ENCODE results near the gene CBFA2T3.

The CBFA2T3 gene

DNA sequence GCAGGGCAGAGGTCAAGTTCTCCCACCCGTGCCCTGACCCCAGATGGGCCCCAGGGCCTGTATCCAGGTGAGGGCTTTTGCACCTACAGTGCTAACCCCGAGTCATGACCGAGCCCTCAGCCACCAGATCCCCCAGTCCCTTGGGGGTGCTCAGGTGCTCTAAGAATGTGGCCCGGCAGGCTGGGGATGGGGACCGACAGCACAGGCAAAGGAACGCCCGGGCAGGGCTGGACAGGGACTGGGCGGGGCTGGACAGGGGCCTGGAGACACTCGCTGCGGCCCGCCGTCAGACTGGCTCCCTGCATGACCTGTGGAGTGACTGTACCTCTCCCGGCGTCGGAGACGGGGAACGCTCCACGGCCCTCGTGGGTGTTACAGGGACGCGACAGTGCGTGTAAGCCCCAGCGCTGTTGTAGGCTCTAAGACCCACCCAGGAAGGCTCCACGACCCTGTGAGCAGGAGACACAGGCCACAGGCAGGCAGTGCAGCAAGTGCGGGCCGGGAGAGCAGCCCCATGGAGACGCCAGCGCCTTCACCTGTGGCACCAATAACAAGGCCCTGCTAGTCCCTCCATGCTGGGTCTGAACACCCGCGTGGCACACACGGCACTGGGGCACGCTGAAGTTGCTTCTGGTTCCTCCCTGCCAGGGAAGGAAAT is 38.8 kb downstream of the CBFA2T3 start:
- TF ChIP-seq, protein P1, sequence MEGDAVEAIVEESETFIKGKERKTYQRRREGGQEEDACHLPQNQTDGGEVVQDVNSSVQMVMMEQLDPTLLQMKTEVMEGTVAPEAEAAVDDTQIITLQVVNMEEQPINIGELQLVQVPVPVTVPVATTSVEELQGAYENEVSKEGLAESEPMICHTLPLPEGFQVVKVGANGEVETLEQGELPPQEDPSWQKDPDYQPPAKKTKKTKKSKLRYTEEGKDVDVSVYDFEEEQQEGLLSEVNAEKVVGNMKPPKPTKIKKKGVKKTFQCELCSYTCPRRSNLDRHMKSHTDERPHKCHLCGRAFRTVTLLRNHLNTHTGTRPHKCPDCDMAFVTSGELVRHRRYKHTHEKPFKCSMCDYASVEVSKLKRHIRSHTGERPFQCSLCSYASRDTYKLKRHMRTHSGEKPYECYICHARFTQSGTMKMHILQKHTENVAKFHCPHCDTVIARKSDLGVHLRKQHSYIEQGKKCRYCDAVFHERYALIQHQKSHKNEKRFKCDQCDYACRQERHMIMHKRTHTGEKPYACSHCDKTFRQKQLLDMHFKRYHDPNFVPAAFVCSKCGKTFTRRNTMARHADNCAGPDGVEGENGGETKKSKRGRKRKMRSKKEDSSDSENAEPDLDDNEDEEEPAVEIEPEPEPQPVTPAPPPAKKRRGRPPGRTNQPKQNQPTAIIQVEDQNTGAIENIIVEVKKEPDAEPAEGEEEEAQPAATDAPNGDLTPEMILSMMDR (IDR thresholded peaks at IDR 0.05; ENCODE audit: extremely low read depth, missing control alignments): no peak
- DNase-seq (ENCODE audit: low spot score): no peak

DNA sequence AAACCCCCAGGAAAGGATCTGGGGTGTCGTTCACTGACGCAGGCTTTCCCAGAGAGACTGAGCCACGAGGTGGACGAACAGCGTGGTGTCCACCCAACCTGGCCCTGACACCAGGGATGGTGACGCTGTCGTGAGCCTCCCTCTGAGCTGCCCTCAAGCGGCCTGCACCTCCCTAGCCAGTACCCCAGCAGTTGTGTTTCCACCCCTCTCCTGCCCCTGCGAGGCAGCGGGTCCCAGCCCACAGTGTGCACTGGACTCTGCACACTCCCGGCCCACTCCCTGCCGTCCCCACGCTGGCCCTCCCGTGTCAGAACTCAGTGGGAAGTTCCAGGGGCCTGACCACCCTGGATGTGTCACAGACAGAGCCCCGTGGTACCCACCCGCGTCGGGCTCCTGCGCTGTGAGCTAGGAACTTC is 39.8 kb downstream of the CBFA2T3 start:
- TF ChIP-seq, protein P1 (IDR thresholded peaks at IDR 0.05; ENCODE audit: extremely low read depth, missing control alignments): no peak

DNA sequence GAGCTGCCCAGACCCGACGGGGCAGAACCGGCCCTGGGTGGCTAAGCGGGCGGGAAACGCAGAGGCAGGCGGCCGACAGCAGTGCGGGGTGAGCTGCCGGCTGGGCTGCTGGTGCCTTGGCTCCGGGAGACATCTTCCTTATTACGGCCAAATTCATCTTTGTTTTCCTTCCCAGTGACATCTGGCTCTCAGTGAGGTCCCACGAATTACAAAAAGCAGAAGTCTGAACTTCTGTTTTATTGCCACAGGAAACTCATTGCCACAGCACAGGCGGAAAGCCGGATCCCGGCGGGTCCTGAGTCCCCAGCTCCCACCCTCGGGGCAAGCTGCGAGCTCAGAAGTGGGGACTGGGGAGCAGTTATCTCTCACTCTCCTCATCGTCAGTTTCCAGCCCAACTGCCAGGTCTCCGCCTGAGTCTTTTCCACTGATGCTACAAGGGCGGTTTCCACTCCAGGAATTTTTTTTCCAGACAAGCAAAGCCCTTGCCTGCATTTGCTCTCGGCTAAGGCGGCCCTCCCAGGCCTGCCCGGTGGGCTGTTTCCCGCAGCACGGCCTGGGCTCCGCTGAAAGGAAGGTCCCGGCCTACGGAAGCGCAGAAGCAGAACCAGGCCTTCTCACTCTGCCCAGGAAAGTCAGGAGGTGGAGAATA is 40.3 kb downstream of the CBFA2T3 start:
- TF ChIP-seq, protein P1 (IDR thresholded peaks at IDR 0.05; ENCODE audit: extremely low read depth, missing control alignments): no peak
- peak; percentile 64 for DNase-seq (ENCODE audit: low spot score)

More for the DNA sequence above, 39.8 kb downstream of the CBFA2T3 start:
- no peak for DNase-seq (ENCODE audit: low spot score)

DNA sequence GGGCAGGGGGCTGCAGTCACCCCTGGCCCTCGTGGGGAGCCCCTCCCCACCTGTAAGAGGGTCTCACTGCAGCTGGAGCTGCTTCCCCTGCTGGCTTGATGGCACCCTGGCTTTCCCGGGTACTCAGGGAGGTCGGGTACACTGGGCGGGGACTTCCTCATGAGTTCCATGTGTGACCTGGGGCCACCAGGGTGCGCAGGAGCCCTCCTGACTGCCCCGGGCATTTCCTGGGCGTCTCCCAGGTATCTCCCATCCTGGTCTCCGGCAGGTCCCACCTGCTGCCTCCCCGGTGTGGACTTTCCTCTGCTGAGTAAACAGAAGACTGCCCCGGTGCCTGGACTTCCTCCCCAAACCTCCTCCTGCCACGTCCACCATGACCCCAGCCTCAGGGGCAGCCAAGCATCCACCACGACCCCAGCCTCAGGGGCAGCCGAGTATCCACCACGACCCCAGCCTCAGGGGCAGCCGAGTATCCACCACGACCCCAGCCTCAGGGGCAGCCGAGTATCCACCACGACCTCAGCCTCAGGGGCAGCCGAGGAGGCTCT is 40.9 kb downstream of the CBFA2T3 start:
- peak; percentile 81 for DNase-seq (ENCODE audit: low spot score)
- TF ChIP-seq, protein P1 (IDR thresholded peaks at IDR 0.05; ENCODE audit: extremely low read depth, missing control alignments): peak; percentile 41

DNA sequence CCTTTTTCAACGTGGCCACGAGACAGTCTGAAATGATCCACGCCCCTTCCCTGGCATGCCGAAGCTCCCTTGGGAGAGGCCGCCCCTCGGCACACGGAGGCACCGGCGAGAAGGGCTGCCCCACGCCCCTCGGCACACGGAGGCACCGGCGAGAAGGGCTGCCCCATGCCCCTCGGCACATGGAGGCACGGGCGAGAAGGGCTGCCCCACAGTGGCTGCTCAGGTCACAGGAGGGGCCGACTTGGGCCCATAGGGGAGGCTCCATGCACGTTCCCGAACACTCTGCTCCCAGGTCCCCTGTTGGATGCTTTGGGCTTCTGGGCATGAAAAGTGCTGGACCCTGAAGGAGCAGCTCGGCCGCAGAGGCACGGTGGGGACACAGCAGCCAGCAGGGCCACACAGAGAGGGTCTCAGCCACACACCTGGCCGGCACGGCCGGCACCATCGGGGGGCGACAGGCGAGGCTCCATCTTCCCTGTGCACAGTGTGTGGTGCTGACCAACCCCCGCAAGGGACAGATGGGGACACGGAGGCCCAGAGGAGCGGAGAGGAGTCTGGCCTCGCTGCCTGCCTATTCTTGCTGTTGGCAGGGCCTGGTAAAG is 42.8 kb downstream of the CBFA2T3 start:
- TF ChIP-seq, protein P1 (IDR thresholded peaks at IDR 0.05; ENCODE audit: extremely low read depth, missing control alignments): no peak
- DNase-seq (ENCODE audit: low spot score): no peak

DNA sequence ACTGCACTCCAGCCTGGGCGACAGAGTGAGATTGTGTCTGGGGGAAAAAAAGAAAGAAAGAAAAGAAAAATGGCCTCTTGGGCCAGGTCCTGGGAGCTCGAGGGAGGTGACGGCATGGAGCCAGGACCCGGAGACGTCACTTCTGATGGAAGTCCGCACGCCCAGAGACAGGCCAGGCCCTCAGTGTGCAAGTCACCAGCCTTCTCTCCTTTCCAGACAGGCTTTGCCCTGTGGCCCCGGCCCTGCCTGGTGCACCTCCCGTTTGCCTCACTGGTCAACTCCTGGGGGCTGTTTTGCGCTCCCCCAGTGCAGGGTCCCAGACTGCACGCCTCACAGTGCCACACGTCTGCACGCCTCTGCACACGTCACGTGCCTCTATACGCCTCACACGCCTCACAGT is 44.1 kb downstream of the CBFA2T3 start:
- no peak for DNase-seq (ENCODE audit: low spot score)
- TF ChIP-seq, protein P1 (IDR thresholded peaks at IDR 0.05; ENCODE audit: extremely low read depth, missing control alignments): no peak

DNA sequence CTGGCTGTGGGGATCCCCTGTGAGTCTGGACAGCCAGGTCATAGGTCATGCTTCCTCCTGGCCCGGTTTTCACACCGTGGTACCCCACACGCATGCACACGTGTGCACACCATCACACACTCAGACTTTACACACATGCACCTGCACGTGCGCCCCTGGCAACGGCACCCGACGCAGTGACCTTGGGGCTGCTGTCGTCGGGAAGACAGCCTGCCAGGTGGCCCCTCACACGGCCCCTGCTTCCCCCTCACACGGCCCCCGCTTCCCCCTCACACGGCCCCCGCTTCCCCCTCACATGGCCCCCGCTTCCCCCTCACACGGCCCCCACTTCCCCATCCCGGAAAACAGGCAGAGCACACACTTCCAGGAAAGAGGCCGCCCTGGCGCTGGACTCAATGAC is 45.1 kb downstream of the CBFA2T3 start:
- TF ChIP-seq, protein P1 (IDR thresholded peaks at IDR 0.05; ENCODE audit: extremely low read depth, missing control alignments): no peak
- DNase-seq (ENCODE audit: low spot score): no peak

All from GM20000 (cell line).